Stimulated activated CD8-positive, alpha-beta memory T cell treated with anti-CD3 and anti-CD28 coated beads, Interleukin-4, amount 100 ng/mL, for 48 hours (primary cell): ENCODE data around the gene SYTL3.

Source experiments
- DNase-seq: peaks from one replicate; pipeline ENCODE4 v3.0.0-alpha.2; 2020

SYTL3 gene

GRCh38 chr6:158735009-158735408 lies 85.2 kb downstream of the SYTL3 start:
- DNase-seq: no peak

DNA sequence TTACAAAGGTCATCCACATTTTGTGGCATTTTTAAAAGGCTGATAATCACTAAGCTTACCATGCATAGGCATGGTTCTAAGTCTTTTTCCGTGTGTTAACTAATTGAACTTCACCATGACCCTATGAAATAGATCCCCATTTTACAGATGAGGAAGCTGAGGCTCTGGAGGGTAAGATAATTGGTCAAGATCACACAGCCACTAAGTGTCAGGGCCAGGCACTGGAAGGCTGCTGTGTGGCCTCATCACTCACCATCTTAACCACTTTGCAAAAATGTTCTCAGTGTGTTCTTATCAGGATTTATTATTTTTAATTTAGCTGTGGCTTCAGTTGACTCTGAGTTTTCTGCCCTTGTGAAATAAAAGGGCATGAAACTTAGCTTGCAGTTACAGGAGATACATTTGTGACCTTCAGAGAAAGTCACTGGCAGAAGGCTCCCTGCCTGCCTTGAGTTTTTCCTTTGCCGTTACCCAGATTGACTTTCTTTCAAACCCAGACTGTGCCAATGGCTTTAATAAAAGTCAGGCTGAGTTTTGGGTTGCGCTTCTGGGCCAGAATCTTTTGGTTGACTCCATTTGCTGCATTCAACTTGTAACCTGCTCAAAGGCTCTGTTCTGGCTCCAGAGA lies 87.3 kb downstream of the SYTL3 start:
- no peak for DNase-seq

GRCh38 chr6:158737710-158738615 lies 88.1 kb downstream of the SYTL3 start:
- DNase-seq: no peak

DNA sequence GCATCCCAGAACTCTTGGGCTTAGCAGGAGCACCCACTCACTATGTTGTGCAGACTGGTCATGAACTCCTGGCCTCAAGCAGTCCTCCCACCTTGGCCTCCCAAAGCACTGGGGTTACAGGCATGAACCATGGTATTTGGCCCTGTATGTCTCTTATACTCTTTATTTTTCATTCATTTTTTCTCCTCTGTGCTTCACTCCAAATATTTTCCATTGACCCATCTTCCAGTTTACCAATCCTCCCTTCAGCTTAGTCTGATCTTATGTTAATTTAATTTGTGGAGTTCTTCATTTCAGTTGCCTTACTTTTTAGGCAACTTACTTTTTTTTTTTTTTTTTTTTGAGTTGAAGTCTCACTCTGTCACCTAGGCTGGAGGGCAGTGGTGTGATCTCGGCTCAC lies 89.8 kb downstream of the SYTL3 start:
- DNase-seq: no peak

DNA sequence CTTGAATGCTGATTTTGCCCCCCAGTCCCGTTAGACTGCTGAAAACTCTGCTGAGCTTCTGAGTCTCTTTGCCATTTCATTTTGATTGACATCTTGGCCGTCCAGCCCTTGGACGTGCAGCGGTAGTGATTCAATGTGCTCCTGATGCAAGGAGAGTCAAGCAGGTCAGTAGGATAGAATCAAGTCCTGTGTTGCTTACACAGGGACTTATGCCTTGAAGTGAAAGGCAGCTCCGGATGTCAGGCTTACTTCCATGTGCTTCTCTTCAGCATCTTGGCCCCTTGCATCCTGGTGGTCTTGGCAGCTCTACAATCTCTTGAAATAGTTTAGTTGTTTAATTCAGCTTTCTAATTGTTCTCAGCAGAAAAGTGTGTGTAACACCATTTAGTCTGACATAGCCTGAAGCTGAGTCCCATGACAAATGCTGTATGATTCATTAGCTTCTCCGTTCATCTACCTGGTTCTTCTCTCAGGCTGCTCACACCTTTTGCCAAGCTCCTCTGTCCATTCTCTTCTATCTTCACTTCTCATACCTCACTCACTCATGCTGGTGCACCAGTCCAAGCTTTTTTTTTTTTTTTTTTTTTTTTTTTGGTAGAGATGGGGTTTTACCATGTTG lies 93.3 kb downstream of the SYTL3 start:
- no peak for DNase-seq

- DNase-seq: no peak
Measured at GRCh38 chr6:158744986-158745430, 95.2 kb downstream of the SYTL3 start.

DNA sequence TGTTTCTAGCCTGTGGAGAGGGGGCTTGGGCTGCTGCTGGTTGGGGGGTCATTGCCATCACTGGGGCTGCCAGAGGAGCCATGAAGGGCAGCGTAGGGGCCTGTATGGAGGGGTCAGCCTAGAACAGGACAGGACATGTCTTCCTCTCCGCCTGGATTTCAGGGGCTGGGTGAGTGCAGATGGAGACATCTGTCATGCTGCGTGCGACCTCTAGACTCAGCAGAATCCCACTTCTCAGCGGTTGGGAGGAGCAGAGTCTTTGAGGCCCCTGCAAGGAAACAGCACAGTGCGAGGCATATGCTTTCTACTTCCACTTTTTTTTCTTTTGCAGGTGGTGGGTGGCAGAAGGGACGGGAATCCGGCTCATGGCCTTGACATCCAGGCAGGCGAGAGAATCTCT lies 101.4 kb downstream of the SYTL3 start:
- DNase-seq: no peak

GRCh38 chr6:158751921-158752320 lies 102.1 kb downstream of the SYTL3 start:
- no peak for DNase-seq

DNA sequence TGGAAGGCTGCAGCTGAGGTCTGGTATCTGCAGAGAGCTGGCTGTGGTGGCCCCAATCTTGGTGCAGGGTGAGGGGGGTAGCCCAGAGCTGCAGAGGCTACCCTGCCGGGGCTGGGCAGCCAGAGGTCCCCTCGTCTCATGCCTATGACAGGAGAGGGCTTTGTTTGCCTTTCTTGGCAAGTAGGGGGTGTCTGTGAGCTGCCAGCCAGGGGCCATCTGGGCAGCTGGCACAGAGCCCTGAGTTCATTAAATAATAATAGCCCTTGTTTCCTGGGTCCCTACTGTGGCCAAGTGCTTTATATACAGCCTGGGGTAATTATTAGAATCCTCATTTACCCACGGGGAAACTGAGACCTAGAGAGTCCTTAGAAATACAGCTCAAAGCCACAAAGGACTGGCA lies 102.8 kb downstream of the SYTL3 start:
- no peak for DNase-seq

DNA sequence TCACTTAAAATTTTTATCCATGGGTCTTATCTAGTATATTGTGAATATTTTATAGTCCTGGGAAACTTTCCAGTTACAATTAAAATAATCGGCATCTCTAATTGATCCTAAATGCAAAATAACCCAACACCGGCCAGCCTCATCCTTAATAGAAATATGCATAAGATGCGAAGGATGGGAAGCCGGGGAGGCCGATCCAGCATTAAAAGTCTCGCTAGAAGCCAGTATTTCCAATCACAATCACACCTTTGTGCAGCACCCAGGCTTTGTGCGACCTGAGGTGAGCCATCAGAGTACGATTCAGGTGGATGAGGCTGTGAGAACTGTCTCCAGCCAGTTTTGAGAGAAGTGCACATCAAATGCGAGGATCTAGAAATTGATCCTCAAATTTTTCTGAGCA lies 104.0 kb downstream of the SYTL3 start:
- no peak for DNase-seq

GRCh38 chr6:158754738-158755137 lies 104.9 kb downstream of the SYTL3 start:
- DNase-seq: no peak

GRCh38 chr6:158755636-158756035 lies 105.8 kb downstream of the SYTL3 start:
- no peak for DNase-seq

DNA sequence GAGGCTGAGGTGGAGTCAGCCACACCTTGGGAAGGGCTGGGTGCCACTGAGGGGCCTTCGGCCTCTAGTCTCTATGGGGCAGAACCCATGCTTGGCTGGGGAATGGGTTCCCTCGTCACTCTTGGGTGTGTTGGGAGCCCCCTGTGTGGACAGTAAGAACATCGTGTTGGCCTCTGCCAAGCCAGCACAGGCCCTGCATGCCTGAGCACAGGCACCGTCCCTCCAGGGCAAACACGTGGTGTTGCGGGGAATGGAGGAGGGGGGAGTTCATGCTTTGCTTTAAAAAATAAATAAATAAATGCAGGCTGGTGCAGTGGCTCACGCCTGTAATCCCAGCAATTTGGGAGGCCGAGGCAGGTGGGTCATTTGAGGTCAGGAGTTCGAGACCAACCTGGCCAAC lies 106.3 kb downstream of the SYTL3 start:
- DNase-seq: no peak

DNA sequence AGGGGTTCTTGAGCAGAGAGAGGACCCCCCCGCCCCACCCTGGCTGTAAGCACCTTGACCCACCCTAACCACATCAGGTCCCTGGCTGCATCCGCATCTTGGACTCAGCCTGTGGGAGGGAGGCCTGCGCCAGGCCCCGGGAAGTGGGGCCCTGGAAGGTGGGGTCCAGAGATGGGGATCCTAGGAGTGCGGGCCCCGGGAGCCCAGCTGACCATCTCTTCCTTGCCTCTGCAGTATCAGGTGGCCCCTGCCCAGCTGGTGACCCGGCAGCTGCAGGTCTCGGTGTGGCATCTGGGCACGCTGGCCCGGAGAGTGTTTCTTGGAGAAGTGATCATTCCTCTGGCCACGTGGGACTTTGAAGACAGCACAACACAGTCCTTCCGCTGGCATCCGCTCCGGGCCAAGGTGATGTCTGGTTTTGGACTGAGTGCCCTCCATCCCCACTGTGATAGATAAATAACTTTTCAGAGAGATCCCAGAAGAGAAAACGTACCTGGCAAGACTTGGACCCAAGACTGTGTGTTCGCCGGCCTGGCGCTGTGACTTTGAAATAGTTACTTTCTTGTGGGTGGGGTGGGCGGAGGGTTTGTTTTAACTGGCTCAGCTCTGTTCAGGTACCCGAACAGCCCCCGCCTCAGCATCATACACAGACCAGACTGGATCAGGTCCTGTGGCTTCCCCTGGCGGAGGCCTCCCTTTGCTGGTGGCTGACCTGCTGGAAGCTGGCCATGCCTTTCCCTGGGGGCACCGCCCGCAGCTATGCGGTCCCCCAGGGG lies 107.3 kb downstream of the SYTL3 start:
- no peak for DNase-seq

DNA sequence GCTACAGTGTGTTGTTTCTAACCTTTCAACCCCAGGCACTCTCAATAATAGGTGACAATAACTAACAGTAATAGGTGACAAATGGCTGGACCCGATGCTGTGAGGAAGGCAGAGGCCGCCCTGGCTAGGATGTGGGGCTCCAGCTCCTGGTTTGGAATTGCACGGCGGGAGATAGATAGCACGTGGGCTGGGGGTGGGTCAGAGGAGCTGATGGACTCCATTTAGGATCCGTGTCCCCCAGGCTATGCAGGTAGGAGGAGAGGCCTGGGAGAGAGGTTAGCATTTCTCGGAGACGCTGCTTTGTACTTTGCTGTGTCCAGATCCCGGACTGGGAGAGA lies 107.9 kb downstream of the SYTL3 start:
- DNase-seq: no peak

GRCh38 chr6:158758451-158758860 lies 108.6 kb downstream of the SYTL3 start:
- DNase-seq: no peak

- DNase-seq: no peak
Measured at GRCh38 chr6:158758941-158759479, 109.2 kb downstream of the SYTL3 start.

GRCh38 chr6:158759966-158760617 lies 110.2 kb downstream of the SYTL3 start:
- DNase-seq: no peak

DNA sequence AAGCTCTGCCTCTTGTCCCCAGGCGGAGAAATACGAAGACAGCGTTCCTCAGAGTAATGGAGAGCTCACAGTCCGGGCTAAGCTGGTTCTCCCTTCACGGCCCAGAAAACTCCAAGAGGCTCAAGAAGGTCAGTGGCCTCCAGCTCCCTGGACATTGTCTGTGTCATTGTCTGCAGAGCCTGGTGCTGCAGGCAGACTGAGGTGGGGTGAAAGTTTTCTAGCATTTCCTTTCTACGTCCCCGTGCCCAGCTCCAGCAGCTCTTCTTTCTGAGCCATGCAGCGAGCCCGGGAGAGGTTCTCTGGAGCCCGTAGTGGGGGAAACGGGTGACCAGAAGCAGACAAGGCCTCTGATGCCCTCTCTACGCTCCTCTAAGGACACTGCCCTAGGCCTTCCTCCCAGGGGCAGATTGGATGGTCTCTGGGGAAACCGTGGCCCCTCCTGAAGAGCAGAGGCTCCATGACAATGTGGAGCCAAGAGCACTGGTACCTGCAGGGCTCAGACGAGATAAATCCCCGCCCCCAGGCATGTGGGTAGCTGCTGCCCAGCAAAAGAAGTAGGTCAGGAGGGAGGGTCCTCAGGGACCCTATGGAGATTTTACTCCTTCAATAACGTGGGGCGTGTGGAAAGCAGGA lies 110.9 kb downstream of the SYTL3 start:
- no peak for DNase-seq

GRCh38 chr6:158761746-158762145 lies 111.9 kb downstream of the SYTL3 start:
- no peak for DNase-seq

DNA sequence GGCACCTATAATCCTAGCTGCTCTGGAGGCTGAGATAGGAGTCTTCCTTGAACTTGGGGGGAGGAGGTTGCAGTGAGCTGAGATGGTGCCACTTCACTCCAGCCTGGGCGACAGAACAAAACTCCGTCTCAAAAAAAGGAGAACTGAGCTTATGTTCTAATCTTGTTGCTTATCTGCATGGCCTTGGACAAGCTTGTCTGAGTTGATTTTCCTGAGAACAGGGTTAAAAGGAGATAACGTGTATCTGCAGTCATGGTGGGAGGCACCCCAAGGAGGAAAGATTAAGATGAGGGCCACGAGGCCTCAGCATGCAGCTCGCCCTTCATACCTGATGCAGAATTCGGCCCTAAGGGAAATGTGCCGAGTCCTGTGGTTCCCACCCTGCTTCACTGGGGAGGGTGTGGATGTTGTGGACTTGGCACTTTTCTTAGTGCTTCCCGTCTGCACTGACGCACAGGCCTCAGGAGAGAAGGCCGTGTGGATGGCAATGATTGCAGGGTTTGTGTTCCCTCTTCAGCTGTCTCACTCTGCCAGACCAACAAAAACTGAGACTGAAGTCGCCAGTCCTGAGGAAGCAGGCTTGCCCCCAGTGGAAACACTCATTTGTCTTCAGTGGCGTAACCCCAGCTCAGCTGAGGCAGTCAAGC lies 113.1 kb downstream of the SYTL3 start:
- DNase-seq: no peak
